Measurements from ENCODE around the gene ANKRD2.

Gene ANKRD2

DNA sequence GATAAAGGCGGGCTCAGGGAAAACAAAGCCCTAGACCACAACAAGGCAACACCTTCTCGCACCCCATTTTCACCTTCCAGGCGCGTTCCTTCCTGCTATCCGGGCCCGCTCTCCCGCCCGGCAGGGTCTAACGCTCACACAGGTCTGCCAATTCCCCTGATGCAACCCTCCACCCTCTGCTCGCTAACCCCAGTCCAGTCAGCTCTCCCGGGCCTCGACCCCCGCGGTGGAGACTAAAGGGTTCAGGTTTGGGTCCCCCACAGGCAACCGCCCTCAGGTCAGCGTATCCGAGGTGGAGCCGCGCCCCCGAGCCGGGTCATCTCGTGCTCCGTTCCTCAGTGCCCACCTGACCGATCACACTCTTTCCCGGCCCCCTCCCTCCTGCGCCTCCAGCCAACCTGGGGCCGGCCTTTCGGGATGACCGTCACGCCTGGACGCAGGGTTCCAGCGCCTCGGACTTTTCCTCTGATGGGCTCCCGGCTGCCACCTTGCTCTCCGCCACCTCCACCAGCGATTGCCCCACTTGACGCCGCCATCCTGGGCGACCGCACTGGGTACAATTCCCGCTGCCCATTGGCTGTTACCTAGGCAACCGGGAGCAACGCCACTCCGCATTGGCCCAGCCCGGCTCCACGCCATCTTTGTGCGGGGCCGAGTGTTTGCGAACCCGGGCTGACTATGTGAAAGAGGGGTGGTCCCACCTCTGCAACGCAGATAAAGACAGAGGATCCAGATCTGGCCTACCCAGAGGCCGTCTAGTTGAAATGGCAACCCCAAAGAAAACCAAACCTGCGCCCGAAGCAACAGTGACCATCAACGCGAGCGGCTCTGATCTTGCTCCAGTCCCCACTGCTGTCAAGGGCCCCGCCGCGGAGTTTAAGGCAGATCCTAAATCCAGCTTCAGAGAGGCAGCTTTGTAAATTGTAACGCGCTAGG is 60.6 kb downstream of the ANKRD2 start, which contains the start of gene MORN4:
TSS of gene MORN4 (minus strand) at position 552 of the 936 bp plus-strand sequence. CDS start 13,847 bp downstream, outside the sequence.
- no peaks in the 10 kb centered on the region for H3K27me3 ChIP-seq (ENCODE audit: insufficient read depth, low read depth)
- no peaks in the 10 kb centered on the region for H3K4me1 ChIP-seq (ENCODE audit: low read depth, poor library complexity, severe bottlenecking)
- TF ChIP-seq, protein P1, sequence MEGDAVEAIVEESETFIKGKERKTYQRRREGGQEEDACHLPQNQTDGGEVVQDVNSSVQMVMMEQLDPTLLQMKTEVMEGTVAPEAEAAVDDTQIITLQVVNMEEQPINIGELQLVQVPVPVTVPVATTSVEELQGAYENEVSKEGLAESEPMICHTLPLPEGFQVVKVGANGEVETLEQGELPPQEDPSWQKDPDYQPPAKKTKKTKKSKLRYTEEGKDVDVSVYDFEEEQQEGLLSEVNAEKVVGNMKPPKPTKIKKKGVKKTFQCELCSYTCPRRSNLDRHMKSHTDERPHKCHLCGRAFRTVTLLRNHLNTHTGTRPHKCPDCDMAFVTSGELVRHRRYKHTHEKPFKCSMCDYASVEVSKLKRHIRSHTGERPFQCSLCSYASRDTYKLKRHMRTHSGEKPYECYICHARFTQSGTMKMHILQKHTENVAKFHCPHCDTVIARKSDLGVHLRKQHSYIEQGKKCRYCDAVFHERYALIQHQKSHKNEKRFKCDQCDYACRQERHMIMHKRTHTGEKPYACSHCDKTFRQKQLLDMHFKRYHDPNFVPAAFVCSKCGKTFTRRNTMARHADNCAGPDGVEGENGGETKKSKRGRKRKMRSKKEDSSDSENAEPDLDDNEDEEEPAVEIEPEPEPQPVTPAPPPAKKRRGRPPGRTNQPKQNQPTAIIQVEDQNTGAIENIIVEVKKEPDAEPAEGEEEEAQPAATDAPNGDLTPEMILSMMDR (conservative IDR thresholded peaks at IDR 0.05; ENCODE audit: low read depth, low read length): no peak
- H3K36me3 ChIP-seq (ENCODE audit: insufficient read depth): no peaks in the 10 kb centered on the region
- no peaks in the 10 kb centered on the region for H3K79me2 ChIP-seq (ENCODE audit: insufficient read depth, low read depth)
- peak within 1 kb of the TSS; percentile 36 for H3K4me2 ChIP-seq
- no peak within 1 kb of the TSS; the same call in 1 of the 2 replicates for H3K9ac ChIP-seq
- H3K27ac ChIP-seq: no peak within 1 kb of the TSS
- no peak within 1 kb of the TSS for H3K4me3 ChIP-seq (IDR thresholded peaks at IDR 0.05; ENCODE audit: insufficient read depth, low read depth, low read length)
- H4K20me1 ChIP-seq (ENCODE audit: insufficient read depth): no peaks in the 10 kb centered on the region
- H2AFZ ChIP-seq (ENCODE audit: low read depth): peak within 1 kb of the TSS; percentile 84
